IPS-18a (cell line): ENCODE results near the gene SPAG5.
"Not testable (repeated sequence)": the region's sequence is repeated elsewhere in the genome, so short reads cannot be mapped to it uniquely, and the experiment has no call there.

Experiments used
- H3K27ac ChIP-seq: one replicate; pipeline ENCODE4 v1.5.1; 2013; ENCODE audit warnings: low read length
- H3K27me3 ChIP-seq: one replicate; pipeline ENCODE4 v1.6.1; 2013; ENCODE audit warnings: mild to moderate bottlenecking, low read length; ENCODE audit not compliant: control insufficient read depth, insufficient read depth
- H3K36me3 ChIP-seq: one replicate; pipeline ENCODE4 v1.6.1; 2013; ENCODE audit warnings: low read depth, low read length; ENCODE audit not compliant: control insufficient read depth
- H3K4me1 ChIP-seq: one replicate; pipeline ENCODE4 v1.6.1; 2013; ENCODE audit warnings: low read depth, low read length; ENCODE audit not compliant: control insufficient read depth
- H3K4me3 ChIP-seq: one replicate; pipeline ENCODE4 v1.5.1; 2013; ENCODE audit warnings: low read length
- H3K9ac ChIP-seq: one replicate; pipeline ENCODE4 v1.6.1; 2013; ENCODE audit warnings: mild to moderate bottlenecking, low read length, moderate library complexity
- H3K9me3 ChIP-seq: one replicate; pipeline ENCODE4 v1.6.1; 2013; ENCODE audit warnings: low read depth, low read length; ENCODE audit not compliant: control insufficient read depth

The SPAG5 gene

DNA sequence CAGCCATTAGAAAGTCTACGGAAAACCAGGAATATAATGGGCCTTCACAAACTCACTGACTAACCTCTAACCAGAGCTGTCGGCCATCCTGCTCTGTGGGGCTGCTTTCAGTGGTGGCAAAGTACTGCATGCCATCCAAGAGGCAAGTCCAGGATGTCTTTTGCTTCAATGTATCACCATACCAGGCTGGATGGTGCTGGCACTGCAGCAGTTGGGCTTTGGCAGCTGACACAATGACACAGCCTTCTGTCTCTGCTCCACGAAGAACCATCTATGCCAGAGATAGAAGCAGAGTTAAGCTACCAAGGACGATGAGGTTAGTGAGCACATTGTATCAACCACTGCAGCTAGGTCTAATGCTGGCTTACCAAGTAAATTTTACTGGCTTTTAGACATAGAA lies 24.9 kb upstream of the SPAG5 start:
- Histone ChIP-seq H3K4me1 (no peaks in the 10 kb centered on the region), H3K27me3 (no peaks in the 10 kb centered on the region), H3K4me3 (no peak overlapping the region), H3K36me3 (peaks cover 82% of the 10 kb centered on the region), H3K9me3 (no peaks in the 10 kb centered on the region), H3K9ac (no peak overlapping the region), H3K27ac (no peak overlapping the region)

DNA sequence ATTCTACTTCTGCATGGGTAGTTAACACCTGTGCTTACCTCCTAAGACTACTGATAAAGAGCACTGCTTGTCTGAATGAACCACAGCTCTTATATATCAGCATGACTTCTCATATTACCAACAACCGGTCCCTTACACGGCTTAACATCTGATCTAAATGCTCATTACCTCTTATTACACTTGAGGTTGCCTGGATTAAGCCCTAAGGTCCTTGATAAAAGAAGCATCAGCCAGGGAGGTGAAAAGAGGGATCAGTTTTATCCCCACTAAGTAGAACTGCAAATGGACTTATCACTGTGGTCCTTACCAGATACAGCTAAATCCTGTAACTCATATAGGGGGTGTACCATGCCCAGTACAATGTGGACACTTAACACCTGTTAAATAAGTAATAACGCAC lies 23.4 kb upstream of the SPAG5 start:
- Histone ChIP-seq H3K27me3 (no peaks in the 10 kb centered on the region), H3K27ac (no peak overlapping the region), H3K9me3 (no peaks in the 10 kb centered on the region), H3K36me3 (peaks cover 81% of the 10 kb centered on the region), H3K9ac (no peak overlapping the region), H3K4me1 (no peaks in the 10 kb centered on the region), H3K4me3 (no peak overlapping the region)

DNA sequence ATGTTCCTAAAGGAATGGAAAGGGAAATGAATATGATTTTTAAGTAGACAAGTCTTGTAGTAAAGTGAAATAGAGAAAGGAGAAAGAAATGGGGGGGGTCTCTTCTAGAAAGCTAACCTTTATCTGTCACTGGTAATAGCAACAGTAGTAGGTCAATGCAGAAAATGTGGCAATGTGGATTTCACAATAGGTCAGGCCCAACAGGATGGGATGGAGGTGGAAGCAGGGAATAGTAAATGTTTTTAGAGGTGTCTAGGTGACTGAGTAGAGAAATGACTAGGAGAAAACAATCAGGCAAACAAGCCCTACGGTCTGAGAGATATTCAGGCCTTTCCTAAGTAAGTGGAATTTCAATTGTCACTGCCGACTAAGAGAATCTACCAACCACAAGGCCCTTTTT lies 21.2 kb upstream of the SPAG5 start:
- Histone ChIP-seq H3K9me3 (no peaks in the 10 kb centered on the region), H3K4me1 (no peaks in the 10 kb centered on the region), H3K9ac (no peak overlapping the region), H3K36me3 (peaks cover 89% of the 10 kb centered on the region), H3K27ac (no peak overlapping the region), H3K27me3 (no peaks in the 10 kb centered on the region), H3K4me3 (no peak overlapping the region)

DNA sequence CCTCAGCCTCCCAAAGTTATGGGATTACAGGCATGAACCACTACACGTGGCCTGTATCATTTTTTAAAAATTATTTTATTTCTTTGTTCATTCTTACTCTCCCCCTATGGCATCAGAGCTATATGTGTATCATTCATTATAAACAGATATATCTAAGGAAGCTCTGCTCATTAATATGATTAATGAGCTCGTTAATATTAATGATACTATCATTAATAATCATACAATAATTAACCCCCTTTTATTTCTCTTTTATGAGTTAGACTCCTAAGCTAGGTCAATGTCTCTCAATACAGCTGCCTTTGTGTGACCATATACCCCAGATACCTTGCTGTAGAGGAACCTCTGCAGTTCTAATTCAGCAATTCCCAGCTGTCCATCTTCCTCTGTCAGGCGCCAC lies 19.6 kb upstream of the SPAG5 start:
- Histone ChIP-seq H3K27me3 (no peaks in the 10 kb centered on the region), H3K4me3 (no peak overlapping the region), H3K4me1 (no peaks in the 10 kb centered on the region), H3K9me3 (no peaks in the 10 kb centered on the region), H3K9ac (no peak overlapping the region), H3K27ac (no peak overlapping the region), H3K36me3 (peaks cover 88% of the 10 kb centered on the region)

DNA sequence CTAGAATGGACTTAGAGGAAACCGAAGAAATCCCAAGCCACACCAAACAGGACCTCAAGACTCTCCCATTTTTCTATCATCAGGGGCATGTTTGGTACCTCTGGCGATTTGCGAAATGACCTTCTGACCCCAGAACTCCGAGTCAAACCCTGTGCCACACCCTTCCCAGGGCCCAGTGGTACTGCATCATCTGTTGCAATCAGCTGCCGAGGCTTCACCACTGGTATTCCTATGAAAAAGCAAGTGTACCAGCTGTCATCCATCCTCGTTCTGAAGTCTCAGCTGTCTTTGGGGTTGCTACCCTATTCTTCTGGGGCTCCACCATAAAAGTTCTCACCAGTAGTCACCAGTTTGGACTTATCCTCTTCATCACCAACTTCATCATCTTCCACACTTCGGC lies 17.5 kb upstream of the SPAG5 start:
- Histone ChIP-seq H3K36me3 (peaks cover 85% of the 10 kb centered on the region), H3K9me3 (no peaks in the 10 kb centered on the region), H3K27ac (no peak overlapping the region), H3K4me1 (no peaks in the 10 kb centered on the region), H3K27me3 (no peaks in the 10 kb centered on the region), H3K4me3 (no peak overlapping the region), H3K9ac (no peak overlapping the region)

DNA sequence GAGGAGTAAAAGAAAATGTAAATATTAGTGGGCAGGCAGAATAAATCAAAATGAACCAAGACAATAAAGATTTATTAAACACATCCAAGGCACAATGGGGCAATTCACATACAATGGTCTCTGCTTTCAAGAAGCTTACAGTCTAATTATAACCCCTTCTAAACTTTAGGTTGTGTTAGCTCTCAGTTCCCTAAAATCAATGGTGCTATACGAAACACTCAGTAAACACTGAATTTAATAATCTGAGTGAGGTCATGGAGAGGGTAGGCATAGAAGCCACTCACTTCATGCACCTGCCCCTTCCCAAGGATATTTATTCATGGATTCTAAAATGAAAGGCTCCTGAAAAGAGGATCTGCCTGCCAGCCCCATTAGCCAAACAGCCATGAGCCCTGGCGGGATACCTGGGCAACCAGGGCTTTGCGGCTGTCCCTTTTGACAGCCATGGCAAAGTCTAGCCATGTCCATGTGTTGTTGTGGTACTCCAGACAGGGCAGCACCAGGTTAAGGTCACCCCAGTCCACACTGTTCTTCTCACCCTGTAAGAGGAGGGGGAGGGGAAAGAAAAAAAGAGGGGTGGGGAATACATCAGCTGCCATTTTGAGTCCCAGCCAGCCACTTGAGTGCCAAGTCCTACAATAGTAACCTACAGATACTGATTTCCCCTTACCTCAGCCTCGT lies 16.6 kb upstream of the SPAG5 start:
- H3K4me1 ChIP-seq, result no peaks in the 10 kb centered on the region
- H3K4me3 ChIP-seq, result no peak overlapping the region
- H3K9ac ChIP-seq, result no peak overlapping the region
- peaks cover 85% of the 10 kb centered on the region for H3K36me3 ChIP-seq
- H3K27me3 ChIP-seq, result no peaks in the 10 kb centered on the region
- H3K9me3 ChIP-seq, result no peaks in the 10 kb centered on the region
- no peak overlapping the region for H3K27ac ChIP-seq

DNA sequence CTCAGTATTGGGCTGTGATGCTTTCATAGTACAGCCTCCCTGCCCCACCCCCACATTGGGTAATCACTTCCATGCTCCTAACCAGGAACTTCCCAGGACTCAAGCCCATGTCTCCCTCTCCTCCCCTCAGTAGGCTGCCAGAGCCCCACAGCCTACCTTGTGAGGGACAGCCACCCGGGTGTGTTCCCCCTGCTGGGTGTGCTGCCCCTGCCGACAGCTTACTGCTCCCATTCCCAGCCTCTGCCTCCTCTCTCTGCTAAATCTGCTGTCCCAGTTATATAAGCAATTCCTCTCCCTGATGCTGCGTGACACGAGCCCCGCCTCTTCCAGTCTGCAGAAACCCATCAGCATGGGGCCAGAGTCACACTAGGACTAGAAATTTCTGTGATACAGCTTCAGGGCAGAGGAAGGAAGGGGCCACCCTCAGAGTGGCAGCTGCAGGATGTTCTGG lies 15.1 kb upstream of the SPAG5 start, which contains the start of gene RSKR:
TSS of gene RSKR (minus strand) at position 255 of the 451 bp plus-strand sequence. CDS start at position 231, 24 bp downstream.
- H3K27ac ChIP-seq, result no peak within 1 kb of the TSS
- H3K27me3 ChIP-seq, result no peaks in the 10 kb centered on the region
- no peak within 1 kb of the TSS for H3K9ac ChIP-seq
- peaks cover 75% of the 10 kb centered on the region for H3K36me3 ChIP-seq
- H3K9me3 ChIP-seq, result no peaks in the 10 kb centered on the region
- H3K4me3 ChIP-seq, result no peak within 1 kb of the TSS
- no peaks in the 10 kb centered on the region for H3K4me1 ChIP-seq

DNA sequence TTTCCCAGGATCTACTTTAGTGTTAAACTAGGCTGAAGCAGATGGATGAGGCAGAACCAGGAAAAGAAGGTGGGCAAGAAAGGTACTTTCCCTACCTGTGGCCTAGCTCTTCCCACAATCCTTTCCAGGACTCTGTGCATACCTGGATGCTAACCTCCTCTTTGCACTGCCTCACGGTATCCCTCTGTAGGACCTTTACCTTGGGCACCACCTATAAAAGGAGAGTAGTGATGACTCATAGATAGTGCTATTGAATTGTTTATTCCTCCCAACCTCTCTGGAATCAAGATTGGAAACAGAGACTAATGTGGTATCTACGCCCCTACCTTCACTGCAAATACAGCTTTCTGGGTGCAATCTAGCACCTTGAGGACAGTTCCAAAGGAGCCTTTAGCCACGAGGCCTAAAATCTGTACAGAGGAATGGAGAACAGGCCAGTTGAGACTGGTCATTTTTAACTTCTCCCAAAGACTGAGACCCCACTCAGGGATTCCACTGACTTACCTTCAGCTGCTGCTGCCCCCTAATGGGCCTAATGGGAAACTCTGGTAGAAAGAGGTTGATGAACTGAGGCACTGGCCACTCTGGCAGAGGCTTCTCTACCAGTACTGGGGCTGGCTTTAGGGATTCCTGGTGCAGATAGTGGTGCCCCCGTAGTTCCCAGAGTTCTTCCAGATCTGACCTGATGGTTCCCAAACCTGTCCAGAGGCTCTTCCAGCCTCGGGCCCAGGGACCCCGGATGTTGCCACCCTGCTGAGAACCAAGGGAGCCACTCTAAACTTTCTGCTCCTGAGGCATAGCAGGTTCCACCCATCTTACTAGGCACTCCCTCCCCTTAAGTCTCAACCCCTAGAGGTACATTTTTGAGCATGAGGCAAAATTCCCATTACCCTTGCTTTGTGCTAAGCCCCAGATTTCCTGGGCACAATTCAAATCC lies 14.4 kb upstream of the SPAG5 start:
- Histone ChIP-seq H3K9ac (no peak overlapping the region), H3K9me3 (no peaks in the 10 kb centered on the region), H3K27ac (no peak overlapping the region), H3K4me3 (no peak overlapping the region), H3K4me1 (no peaks in the 10 kb centered on the region), H3K27me3 (no peaks in the 10 kb centered on the region), H3K36me3 (peaks cover 68% of the 10 kb centered on the region)

DNA sequence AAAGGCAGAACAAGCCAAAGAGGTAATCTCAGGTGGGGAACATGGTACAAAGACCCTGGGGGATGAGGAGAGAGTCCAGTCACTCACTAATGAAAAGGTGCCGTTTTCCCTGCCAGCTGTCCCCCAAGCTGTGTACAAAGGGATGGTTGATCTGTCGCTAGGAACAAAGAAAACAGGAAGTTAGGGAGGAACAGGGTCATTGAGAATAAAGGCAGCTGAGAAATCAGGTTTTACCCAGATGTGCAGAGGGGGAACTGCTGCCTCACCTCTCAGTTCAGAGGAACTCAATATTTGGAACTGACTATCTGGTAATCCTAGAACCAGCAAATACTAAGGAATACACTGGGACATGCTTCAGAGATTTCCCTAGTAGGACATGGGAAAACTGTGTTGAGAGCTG lies 13.7 kb upstream of the SPAG5 start:
- Histone ChIP-seq H3K36me3 (peaks cover 66% of the 10 kb centered on the region), H3K9ac (no peak overlapping the region), H3K9me3 (no peaks in the 10 kb centered on the region), H3K4me1 (no peaks in the 10 kb centered on the region), H3K27ac (no peak overlapping the region), H3K4me3 (no peak overlapping the region), H3K27me3 (no peaks in the 10 kb centered on the region)

DNA sequence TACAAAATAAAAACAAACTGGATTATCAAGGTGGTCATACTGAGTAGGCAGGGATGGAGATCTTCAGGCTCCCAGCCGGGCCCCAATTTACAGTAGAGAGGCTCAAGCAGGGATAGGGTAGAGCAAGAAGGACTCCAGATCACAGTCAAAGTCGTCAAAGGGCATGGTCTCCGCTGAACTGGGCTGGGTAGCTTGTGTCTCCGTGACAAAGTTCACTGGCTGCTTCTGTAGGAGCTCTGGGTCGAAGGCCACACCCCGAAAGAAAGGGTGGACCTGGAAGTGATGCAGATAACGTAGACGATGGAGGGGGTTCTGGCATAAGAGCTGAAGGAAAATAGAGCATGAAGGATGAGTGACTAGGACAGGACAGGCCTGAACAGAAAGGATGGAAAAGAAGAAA lies 11.6 kb upstream of the SPAG5 start:
- H3K9ac ChIP-seq, result no peak overlapping the region
- H3K27ac ChIP-seq, result no peak overlapping the region
- H3K9me3 ChIP-seq, result no peaks in the 10 kb centered on the region
- H3K4me1 ChIP-seq, result no peaks in the 10 kb centered on the region
- H3K36me3 ChIP-seq, result peaks cover 50% of the 10 kb centered on the region
- no peaks in the 10 kb centered on the region for H3K27me3 ChIP-seq
- no peak overlapping the region for H3K4me3 ChIP-seq

DNA sequence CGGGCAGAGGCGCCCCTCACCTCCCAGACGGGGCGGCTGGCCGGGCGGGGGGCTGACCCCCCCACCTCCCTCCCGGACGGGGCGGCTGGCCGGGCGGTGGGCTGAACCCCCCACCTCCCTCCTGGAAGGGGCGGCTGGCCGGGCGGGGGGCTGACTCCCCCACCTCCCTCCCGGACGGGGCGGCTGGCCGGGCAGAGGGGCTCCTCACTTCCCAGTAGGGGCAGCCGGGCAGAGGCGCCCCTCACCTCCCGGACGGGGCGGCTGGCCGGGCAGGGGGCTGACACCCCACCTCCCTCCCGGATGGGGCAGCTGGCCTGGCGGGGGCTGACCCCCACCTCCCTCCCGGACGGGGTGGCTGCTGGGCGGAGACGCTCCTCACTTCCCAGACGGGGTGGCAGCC lies 5.2 kb upstream of the SPAG5 start:
- not testable (repeated sequence) for H3K36me3 ChIP-seq, H3K9me3 ChIP-seq, H3K27me3 ChIP-seq, H3K27ac ChIP-seq, H3K9ac ChIP-seq, H3K4me1 ChIP-seq, H3K4me3 ChIP-seq
